Activated T-helper 1 cell treated with anti-CD3 and anti-CD28 coated beads, Interleukin-12 subunit alpha, Interleukin-12 subunit beta, Interleukin-2, Interleukin-4 antibody, amounts not matched to agents 30 ng/mL and 10 ng/mL and 1 ng/mL, durations not matched to agents 14 hours and 24 hours and 36 hours (primary cell): ENCODE data around the gene BCL11B. TPM values are rescaled to one million over a fixed set of nuclear protein-coding genes. Genes with fewer than 3 reads are reported as not detected.

ENCODE experiments used
- DNase-seq: peaks from one replicate; pipeline ENCODE4 v3.0.0; 2021; ENCODE audit warnings: low spot score
- H3K27ac Mint-ChIP-seq: one replicate; pipeline ENCODE4 v1.8.0; 2021; ENCODE audit warnings: mild to moderate bottlenecking, mixed read lengths
- H3K27me3 Mint-ChIP-seq: one replicate; pipeline ENCODE4 v1.8.0; 2022; ENCODE audit warnings: mild to moderate bottlenecking, moderate library complexity, mixed read lengths; ENCODE audit not compliant: insufficient read depth
- H3K36me3 Mint-ChIP-seq: one replicate; pipeline ENCODE4 v1.8.0; 2021; ENCODE audit warnings: low read depth, mixed read lengths
- H3K4me1 Mint-ChIP-seq: one replicate; pipeline ENCODE4 v1.8.0; 2021; ENCODE audit warnings: low read depth, mixed read lengths
- H3K4me3 Mint-ChIP-seq: one replicate; pipeline ENCODE4 v1.8.0; 2021; ENCODE audit warnings: mild to moderate bottlenecking, moderate library complexity, mixed read lengths
- H3K9me3 Mint-ChIP-seq: one replicate; pipeline ENCODE4 v1.8.0; 2021; ENCODE audit warnings: mixed read lengths
- intact Hi-C: fragments of 100-400 bp; cut with micrococcal nuclease; formaldehyde crosslinking; loops from one replicate; pipeline ENCODE4 v1.15.1; 2024
- total RNA-seq: library from RNA; stranded (reverse); gene quantifications from 2 replicates; pipeline ENCODE4 v1.2.3, GENCODE V29; 2022

Gene BCL11B
- total RNA-seq, 1 donor from 2014 or later, result 45.4 TPM

GRCh38 chr14:99244941-99245563, 26.9 kb downstream of the BCL11B start:
- intact Hi-C loops, result loop anchor here (10.0 kb wide), 1 partner anchor 820 kb away; the partner anchor contains the start of gene EVL
- Mint-ChIP-seq H3K27ac (peak overlapping the region; percentile 99), H3K4me3 (peak overlapping the region; percentile 82), H3K36me3 (peaks cover 13% of the 10 kb centered on the region), H3K9me3 (no peaks in the 10 kb centered on the region), H3K4me1 (peaks cover 87% of the 10 kb centered on the region), H3K27me3 (no peaks in the 10 kb centered on the region)
- no peak for DNase-seq

- intact Hi-C loops, result loop anchor here (10.0 kb wide), 1 partner anchor 820 kb away; the partner anchor contains the start of gene EVL
- H3K9me3 Mint-ChIP-seq, result no peaks in the 10 kb centered on the region
- peaks cover 14% of the 10 kb centered on the region for H3K36me3 Mint-ChIP-seq
- no peaks in the 10 kb centered on the region for H3K27me3 Mint-ChIP-seq
- H3K4me1 Mint-ChIP-seq, result peaks cover 89% of the 10 kb centered on the region
- peak overlapping the region; percentile 82 for H3K4me3 Mint-ChIP-seq
- peak overlapping the region; percentile 99 for H3K27ac Mint-ChIP-seq
- no peak for DNase-seq
These were observed 27.6 kb downstream of the BCL11B start for GRCh38 chr14:99244367-99244901.

- Mint-ChIP-seq H3K4me3 (peak overlapping the region; percentile 82), H3K4me1 (peaks cover 89% of the 10 kb centered on the region), H3K27ac (peak overlapping the region; percentile 99), H3K9me3 (no peaks in the 10 kb centered on the region), H3K36me3 (peaks cover 19% of the 10 kb centered on the region), H3K27me3 (no peaks in the 10 kb centered on the region)
- DNase-seq, result no peak
- intact Hi-C loops, result loop anchor here (1.0 to 10.0 kb wide), 4 partner anchors 8 to 1054 kb away; partner anchors contain the start of gene EVL
These were observed 28.9 kb downstream of the BCL11B start for GRCh38 chr14:99242816-99243721.

- Mint-ChIP-seq H3K4me1 (peaks cover 89% of the 10 kb centered on the region), H3K36me3 (peaks cover 23% of the 10 kb centered on the region)
- DNase-seq, result no peak
These were observed 29.8 kb downstream of the BCL11B start for GRCh38 chr14:99242238-99242637.

GRCh38 chr14:99241325-99242010, 30.5 kb downstream of the BCL11B start:
- H3K36me3 Mint-ChIP-seq, result peaks cover 20% of the 10 kb centered on the region
- peaks cover 89% of the 10 kb centered on the region for H3K4me1 Mint-ChIP-seq
- peak overlapping the region; percentile 99 for H3K27ac Mint-ChIP-seq
- peak overlapping the region; percentile 82 for H3K4me3 Mint-ChIP-seq
- intact Hi-C loops, result loop anchor here (2.0 to 10.0 kb wide), 3 partner anchors 19 to 1053 kb away; partner anchors contain the start of gene EVL
- H3K9me3 Mint-ChIP-seq, result no peaks in the 10 kb centered on the region
- no peak for DNase-seq
- no peaks in the 10 kb centered on the region for H3K27me3 Mint-ChIP-seq

More at GRCh38 chr14:99242238-99242637, 29.8 kb downstream of the BCL11B start:
- no peaks in the 10 kb centered on the region for H3K9me3 Mint-ChIP-seq
- H3K4me3 Mint-ChIP-seq, result peak overlapping the region; percentile 82
- H3K27ac Mint-ChIP-seq, result peak overlapping the region; percentile 99
- intact Hi-C loops, result loop anchor here (2.0 to 10.0 kb wide), 3 partner anchors 19 to 1053 kb away; partner anchors contain the start of gene EVL
- no peaks in the 10 kb centered on the region for H3K27me3 Mint-ChIP-seq

- no peaks in the 10 kb centered on the region for H3K9me3 Mint-ChIP-seq
- intact Hi-C loops, result loop anchor here (1.0 to 10.0 kb wide), 2 partner anchors 8 to 824 kb away; partner anchors contain the start of gene EVL
- H3K4me3 Mint-ChIP-seq, result peak overlapping the region; percentile 82
- peak overlapping the region; percentile 99 for H3K27ac Mint-ChIP-seq
- H3K36me3 Mint-ChIP-seq, result peaks cover 21% of the 10 kb centered on the region
- H3K4me1 Mint-ChIP-seq, result peaks cover 96% of the 10 kb centered on the region
- H3K27me3 Mint-ChIP-seq, result no peaks in the 10 kb centered on the region
- DNase-seq, result no peak
These were observed 31.2 kb downstream of the BCL11B start for GRCh38 chr14:99240627-99241324.

- H3K9me3 Mint-ChIP-seq, result no peaks in the 10 kb centered on the region
- intact Hi-C loops, result loop anchor here (1.0 to 10.0 kb wide), 4 partner anchors 7 to 825 kb away; partner anchors contain the start of gene EVL
- peak overlapping the region; percentile 99 for H3K27ac Mint-ChIP-seq
- no peak for DNase-seq
- peaks cover 23% of the 10 kb centered on the region for H3K36me3 Mint-ChIP-seq
- no peaks in the 10 kb centered on the region for H3K27me3 Mint-ChIP-seq
- H3K4me1 Mint-ChIP-seq, result peaks cover 100% of the 10 kb centered on the region
- peak overlapping the region; percentile 82 for H3K4me3 Mint-ChIP-seq
These were observed 32.3 kb downstream of the BCL11B start for GRCh38 chr14:99239661-99240092.

GRCh38 chr14:99238216-99238615, 33.8 kb downstream of the BCL11B start:
- H3K4me1 Mint-ChIP-seq, result peaks cover 99% of the 10 kb centered on the region
- no peaks in the 10 kb centered on the region for H3K9me3 Mint-ChIP-seq
- peaks cover 23% of the 10 kb centered on the region for H3K36me3 Mint-ChIP-seq
- H3K27ac Mint-ChIP-seq, result peak overlapping the region; percentile 99
- no peaks in the 10 kb centered on the region for H3K27me3 Mint-ChIP-seq
- H3K4me3 Mint-ChIP-seq, result peak overlapping the region; percentile 82
- intact Hi-C loops, result loop anchor here (10.0 kb wide), 1 partner anchor 177 kb away; no protein-coding TSS in a partner anchor
- no peak for DNase-seq

- no peak for DNase-seq
- intact Hi-C loops, result loop anchor here (10.0 kb wide), 1 partner anchor 178 kb away; no protein-coding TSS in a partner anchor
- Mint-ChIP-seq H3K27me3 (no peaks in the 10 kb centered on the region), H3K4me3 (peak overlapping the region; percentile 82), H3K9me3 (no peaks in the 10 kb centered on the region), H3K4me1 (peaks cover 97% of the 10 kb centered on the region), H3K27ac (peak overlapping the region; percentile 99), H3K36me3 (peaks cover 23% of the 10 kb centered on the region)
These were observed 34.7 kb downstream of the BCL11B start for GRCh38 chr14:99237288-99237687.

GRCh38 chr14:99236386-99237138, 35.4 kb downstream of the BCL11B start:
- intact Hi-C loops, result loop anchor here (10.0 kb wide), 1 partner anchor 178 kb away; no protein-coding TSS in a partner anchor
- no peaks in the 10 kb centered on the region for H3K27me3 Mint-ChIP-seq
- peaks cover 95% of the 10 kb centered on the region for H3K4me1 Mint-ChIP-seq
- H3K9me3 Mint-ChIP-seq, result no peaks in the 10 kb centered on the region
- H3K4me3 Mint-ChIP-seq, result peak overlapping the region; percentile 82
- H3K27ac Mint-ChIP-seq, result peak overlapping the region; percentile 99
- H3K36me3 Mint-ChIP-seq, result peaks cover 22% of the 10 kb centered on the region
- DNase-seq, result no peak
